Ishikawa (cell line): ENCODE data around the gene TTC13.

Experiments
- CEBPB ChIP-seq: IDR thresholded peaks from 2 replicates; pipeline ENCODE4 v1.6.1; 2012
- CREB1 ChIP-seq: IDR thresholded peaks from 2 replicates; pipeline ENCODE4 v1.6.1; 2012; ENCODE audit warnings: low read depth
- EP300 ChIP-seq: IDR thresholded peaks from 2 replicates; pipeline ENCODE4 v1.6.1; 2012; ENCODE audit warnings: borderline replicate concordance
- NFIC ChIP-seq: IDR thresholded peaks from 2 replicates; pipeline ENCODE4 v1.6.1; 2012
- RAD21 ChIP-seq: IDR thresholded peaks from 2 replicates; pipeline ENCODE4 v1.6.1; 2012; ENCODE audit warnings: low read depth
- TAF1 ChIP-seq: IDR thresholded peaks from 2 replicates; pipeline ENCODE4 v1.6.1; 2012; ENCODE audit warnings: low read depth, mild to moderate bottlenecking
- YY1 ChIP-seq: IDR thresholded peaks from 2 replicates; pipeline ENCODE4 v1.6.1; 2012; ENCODE audit warnings: low read depth
- TF ChIP-seq, protein P1 (sequence below): IDR thresholded peaks from 2 replicates; pipeline ENCODE4 v1.6.1; 2012; ENCODE audit warnings: low read depth, mild to moderate bottlenecking
- TF ChIP-seq, protein P2 (sequence below): IDR thresholded peaks from 2 replicates; pipeline ENCODE4 v1.6.1; 2012
- TF ChIP-seq, protein P3 (sequence below): IDR thresholded peaks from 2 replicates; pipeline ENCODE4 v1.6.1; 2012

DNA sequence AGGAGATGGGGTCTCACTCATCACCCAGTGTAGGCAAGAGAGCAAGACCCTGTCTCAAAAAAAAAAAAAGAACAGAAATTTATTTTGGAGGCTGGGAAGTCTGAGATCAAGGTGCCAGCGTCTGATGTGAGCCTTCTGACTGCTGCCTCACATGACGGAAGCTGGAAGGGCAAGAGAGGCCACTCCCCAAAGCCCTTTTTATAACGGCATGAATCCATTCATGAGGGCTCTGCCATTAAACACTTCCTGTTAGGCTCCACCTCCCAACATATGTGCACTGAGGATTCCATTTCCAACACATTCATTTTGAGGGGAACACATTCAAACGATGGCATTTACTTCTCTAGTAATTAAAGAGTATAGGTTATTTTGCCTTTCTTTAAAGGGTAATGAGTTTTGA lies 59.5 kb downstream of the TTC13 start:
- TF ChIP-seq NFIC = no peak
- TF ChIP-seq, protein P1, sequence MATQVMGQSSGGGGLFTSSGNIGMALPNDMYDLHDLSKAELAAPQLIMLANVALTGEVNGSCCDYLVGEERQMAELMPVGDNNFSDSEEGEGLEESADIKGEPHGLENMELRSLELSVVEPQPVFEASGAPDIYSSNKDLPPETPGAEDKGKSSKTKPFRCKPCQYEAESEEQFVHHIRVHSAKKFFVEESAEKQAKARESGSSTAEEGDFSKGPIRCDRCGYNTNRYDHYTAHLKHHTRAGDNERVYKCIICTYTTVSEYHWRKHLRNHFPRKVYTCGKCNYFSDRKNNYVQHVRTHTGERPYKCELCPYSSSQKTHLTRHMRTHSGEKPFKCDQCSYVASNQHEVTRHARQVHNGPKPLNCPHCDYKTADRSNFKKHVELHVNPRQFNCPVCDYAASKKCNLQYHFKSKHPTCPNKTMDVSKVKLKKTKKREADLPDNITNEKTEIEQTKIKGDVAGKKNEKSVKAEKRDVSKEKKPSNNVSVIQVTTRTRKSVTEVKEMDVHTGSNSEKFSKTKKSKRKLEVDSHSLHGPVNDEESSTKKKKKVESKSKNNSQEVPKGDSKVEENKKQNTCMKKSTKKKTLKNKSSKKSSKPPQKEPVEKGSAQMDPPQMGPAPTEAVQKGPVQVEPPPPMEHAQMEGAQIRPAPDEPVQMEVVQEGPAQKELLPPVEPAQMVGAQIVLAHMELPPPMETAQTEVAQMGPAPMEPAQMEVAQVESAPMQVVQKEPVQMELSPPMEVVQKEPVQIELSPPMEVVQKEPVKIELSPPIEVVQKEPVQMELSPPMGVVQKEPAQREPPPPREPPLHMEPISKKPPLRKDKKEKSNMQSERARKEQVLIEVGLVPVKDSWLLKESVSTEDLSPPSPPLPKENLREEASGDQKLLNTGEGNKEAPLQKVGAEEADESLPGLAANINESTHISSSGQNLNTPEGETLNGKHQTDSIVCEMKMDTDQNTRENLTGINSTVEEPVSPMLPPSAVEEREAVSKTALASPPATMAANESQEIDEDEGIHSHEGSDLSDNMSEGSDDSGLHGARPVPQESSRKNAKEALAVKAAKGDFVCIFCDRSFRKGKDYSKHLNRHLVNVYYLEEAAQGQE = no peak
- TF ChIP-seq TAF1 = no peak
- TF ChIP-seq, protein P2, sequence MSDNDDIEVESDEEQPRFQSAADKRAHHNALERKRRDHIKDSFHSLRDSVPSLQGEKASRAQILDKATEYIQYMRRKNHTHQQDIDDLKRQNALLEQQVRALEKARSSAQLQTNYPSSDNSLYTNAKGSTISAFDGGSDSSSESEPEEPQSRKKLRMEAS = no peak
- TF ChIP-seq RAD21 = no peak
- TF ChIP-seq CEBPB = no peak
- TF ChIP-seq YY1 = no peak
- TF ChIP-seq CREB1 = no peak
- TF ChIP-seq, protein P3, sequence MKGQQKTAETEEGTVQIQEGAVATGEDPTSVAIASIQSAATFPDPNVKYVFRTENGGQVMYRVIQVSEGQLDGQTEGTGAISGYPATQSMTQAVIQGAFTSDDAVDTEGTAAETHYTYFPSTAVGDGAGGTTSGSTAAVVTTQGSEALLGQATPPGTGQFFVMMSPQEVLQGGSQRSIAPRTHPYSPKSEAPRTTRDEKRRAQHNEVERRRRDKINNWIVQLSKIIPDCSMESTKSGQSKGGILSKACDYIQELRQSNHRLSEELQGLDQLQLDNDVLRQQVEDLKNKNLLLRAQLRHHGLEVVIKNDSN = no peak
- no peak for TF ChIP-seq EP300
